SKM-1 (cell line): ENCODE results near the gene GINS2.

Experiments used
- DNase-seq: peaks from one replicate; lab custom pipeline; 2025; ENCODE audit not compliant: unreplicated experiment; lab: John Stamatoyannopoulos, UW

GINS2 gene

DNA sequence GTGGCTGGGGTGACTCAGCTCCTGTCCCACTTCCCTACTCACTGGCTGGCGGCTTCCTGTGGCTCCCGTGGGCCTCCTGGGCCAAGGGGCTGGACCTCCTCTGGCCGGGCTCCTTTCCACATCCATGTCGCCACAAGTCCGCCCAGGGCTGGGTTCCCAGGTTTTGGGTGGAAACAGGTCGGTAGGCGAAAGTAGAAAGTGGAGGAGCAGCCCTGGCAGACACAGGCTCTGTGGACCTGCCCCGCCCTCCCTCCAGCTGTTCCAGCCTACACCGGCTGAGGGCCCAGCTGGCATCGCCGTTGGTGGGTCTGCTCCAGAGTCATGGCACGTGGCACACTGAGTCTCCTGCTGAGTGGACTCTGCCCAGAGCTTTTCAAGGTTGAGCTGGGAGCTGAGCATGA is 47.0 kb downstream of the GINS2 start:
- DNase-seq, result no peak

DNA sequence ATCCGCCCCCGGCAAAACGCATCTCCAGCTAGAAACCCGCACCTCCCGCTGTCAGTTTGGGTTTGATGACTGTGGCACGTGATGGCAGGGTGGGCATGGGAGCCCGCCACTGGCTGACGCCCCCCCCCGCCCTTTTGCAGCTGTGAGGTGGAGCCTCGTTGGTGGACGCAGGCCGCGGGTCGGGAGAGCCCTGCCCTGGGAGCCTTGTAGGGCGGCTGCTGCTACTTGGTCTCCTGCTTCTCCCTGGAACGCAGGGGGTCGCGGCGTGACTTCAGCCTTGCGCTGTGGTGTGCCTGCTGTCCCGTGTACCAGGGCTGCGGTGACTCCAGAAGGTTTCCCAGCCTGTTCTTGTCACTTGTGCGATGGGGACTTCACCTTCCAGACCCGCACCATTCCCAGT is 47.4 kb downstream of the GINS2 start:
- DNase-seq, result no peak

DNA sequence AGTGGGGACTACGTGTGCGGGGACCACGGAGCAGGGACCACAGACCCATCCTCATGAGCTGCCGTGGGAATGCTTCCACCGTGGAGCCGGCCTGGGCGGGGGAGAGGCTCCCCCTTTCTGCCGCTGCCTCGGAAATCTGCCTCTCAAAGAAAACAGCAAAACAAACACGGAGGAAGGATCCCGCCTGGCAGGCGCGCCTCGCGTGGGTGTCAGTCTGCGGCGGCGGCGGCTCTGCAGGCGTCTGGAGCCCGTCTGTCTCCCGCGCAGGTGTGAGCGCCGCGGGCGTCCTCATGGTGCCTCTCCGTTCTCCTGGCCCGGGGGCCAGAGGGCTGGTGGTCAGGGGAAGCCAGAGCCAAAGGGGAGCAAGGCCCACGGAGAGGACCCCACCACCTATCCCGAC is 48.2 kb downstream of the GINS2 start:
- no peak for DNase-seq

DNA sequence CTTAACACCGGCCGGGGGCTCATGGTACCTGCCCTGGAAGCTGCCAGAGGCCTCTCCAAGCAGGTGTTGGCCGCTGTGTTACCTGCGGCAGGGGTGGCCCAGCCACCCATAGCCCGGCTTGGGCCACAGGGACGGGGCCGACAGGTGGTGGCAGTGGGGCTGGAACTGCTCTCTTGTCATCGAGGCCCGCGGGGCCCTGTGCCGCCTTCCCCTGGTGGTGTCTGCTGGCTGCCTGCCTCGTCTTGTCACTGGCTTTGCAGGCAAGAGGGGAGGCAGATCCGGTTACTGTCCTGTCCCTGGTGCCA is 48.5 kb downstream of the GINS2 start:
- no peak for DNase-seq

DNA sequence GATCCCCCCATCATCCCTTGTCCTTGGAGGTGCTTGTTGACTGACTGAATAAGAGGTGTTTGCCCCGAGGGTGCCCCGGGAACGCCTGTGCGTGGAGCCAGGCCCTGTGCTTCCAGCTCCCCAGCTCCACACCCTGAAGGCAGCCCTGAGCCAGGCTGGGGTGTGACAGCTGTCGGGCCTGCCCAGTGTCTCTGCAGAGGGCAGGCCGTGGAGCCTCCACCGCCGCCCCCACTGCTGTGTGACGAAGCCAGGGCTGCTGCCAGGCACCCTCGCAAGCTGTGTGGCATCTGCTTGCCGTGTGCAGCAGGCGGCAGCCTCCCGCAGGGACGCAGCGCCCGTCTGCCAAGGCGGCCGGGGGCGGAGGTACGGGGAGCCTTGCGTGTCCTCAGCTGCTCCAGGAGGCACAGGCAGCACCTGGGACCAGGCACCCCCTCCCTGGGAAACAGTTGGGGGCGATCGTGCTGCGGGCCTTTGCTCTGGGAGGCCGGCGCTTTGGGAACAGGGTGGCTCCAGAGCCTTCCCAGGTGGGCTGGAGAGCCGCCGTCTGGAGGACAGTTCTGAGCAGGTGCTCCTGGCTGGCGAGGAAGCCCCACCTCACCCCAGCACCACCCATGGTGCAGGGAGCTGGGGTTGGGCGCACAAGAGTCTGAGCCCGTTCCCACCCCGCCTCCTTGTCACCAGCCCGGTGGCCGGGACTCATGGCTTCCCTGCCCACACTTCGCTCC is 49.1 kb downstream of the GINS2 start:
- DNase-seq, result no peak

DNA sequence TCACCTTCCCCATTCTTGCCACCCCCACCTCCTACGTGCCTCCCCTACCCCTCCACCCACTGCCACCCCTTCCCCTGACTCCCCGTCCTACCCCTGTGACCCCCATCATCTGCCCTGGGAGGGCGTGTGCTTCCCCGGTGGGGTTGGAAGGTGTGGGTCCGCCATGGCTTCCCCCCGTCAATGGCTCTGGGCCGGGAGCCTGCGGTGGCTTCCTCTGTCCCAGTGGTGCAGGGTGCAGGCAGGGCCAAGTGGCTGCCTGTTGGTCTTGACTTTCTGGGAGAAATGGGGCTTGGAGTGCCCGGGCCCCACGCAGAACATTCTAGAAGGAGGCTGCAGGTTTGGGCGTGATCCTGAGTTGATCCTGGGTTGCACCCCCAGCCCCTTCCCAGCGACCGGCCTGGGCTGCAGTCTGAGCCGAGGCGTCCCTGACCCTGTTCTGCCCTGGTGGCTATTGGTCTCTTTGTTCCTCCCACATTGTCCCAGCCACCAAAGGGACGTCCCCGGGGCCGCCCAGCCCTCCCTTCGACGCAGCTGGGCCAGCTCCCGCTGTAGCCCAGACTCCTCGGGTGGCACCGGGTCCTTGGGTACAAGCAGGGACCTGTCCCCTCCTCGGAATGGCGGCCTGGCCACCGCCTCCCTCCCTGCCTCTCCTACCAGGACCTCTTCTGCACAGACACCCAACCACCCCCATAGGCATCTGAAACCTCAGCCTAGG is 49.9 kb downstream of the GINS2 start:
- no peak for DNase-seq

DNA sequence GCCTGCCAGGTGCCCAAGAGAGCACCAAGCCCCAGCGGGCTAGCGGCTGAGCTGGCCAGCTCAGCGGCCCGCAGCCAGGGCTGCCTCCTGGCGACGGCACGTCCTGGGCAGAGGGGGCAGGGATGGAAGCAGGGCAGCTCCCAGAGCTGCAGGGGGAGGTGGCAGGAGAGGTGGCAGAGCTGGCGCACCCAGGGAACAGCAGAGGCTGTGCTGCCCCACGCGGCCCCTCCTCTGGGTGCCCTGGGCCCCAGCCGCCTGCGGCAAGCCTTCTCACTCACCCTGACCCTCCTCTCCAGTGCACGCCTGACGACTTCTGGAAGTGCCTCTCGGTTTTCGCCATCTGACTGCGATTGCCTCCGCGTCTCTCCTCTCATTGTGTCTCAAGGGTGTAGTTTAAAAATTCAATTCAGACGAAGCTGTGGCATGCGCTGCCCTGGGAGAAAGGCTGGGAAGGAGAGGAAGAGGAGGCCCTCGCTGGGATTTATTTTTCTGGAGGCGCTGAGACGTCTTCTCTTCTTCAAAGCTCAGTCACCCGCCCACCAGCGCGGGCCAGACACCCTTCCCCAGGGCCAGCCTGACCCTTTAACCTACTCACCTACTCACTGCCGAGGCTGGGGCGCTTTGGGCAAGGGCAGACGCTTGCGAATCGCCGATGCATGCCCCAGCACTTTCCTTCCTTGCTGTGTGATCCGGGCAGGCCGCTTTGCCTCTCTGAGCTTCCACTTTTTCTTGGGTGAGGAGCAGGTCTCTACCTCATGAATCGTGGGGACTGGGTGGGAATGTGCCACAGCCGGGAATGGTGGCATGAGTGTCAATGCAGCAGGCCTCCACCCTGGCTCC is 50.7 kb downstream of the GINS2 start:
- DNase-seq, result no peak

DNA sequence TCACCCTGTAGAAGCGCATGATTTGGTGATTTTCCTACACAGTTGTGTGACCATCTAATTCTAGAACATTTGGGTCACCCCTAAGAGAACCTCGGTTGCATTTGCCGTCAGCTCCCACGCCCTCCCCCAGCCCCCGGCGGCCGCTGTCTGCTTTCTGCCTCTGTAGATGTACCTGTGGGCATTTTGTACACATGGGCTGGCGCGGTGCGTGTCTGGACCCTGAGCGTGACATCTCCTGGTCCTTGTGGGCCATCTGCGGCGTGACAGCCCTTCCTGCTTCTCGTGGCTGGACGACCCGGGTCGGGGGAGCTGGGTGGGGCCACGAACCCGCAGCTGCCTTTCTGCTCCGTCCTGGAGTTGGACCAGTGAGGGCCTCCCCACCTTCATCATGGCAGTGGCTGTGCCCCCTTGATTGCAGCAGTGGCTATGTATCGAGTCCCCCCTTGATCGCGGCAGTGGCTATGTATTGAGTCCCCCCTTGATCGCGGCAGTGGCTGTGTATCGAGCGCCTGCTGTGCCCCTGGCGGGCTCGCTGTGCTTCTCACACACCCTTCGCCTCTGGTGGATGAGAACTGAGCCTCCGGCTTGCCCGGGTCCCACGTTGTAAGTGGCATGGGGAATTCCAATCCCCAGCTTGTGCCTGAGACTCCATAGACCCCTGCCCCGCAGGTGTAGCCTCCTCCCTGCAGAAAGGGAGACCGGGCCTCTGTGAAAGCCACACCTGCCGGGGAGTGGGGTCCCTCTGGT is 51.5 kb downstream of the GINS2 start:
- DNase-seq, result no peak

DNA sequence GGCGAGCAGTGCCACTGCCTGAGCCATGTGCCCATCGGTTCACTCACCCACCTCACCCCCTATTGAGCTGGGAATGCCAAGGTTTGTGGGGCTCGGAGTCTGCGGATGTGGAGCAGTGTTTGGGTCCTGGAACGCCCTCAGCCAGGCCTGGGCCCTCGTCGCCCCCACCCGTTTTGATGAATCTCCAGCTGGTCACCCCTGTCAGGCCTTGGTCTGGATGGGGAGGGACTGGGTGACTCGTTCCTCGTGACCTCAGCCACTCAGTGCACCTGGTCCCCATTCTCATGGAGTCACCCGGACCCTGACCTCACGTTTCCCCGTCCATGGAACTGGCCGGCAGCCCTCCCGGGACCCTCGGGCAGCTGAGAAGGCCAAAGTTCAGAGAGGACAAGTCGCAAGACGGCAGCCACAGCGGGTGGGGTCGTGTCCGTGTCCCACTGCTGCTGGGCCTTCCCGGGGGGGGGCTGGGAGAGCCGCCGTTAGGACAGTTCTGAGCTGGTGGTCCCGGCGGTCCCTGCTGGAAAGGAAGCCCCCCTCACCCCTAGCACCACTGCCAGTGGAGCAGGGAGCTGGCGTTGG is 52.4 kb downstream of the GINS2 start:
- DNase-seq, result no peak

DNA sequence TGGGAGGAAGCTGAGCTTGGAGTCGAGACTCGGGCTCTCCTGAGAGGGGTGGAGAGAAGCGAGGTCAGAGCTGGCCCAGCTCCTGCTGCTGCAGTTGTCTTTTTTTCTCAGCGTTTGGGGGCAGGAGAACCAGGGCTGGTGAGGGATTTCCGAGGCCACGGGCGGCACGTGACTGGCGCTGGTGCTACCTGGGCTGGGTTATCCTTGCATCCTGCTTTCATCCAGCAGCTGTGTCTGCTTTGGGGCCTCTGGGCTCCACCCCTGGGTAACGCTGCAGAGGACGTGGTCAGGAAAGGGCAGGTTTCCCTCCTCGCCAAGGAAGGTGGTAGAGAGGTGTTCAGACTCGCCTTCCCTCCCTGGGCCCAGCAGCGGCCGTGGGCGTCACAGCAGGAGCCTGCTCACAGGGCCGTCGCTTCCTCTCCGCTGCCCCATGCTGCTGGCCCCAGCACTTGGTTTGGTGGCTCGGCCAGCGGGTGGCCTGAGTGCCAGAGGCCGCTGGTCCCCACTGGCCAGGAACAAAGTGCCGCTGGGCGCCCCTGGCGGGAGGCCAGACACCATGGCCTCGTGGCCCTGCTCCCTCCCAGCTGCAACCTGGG is 53.1 kb downstream of the GINS2 start:
- no peak for DNase-seq

DNA sequence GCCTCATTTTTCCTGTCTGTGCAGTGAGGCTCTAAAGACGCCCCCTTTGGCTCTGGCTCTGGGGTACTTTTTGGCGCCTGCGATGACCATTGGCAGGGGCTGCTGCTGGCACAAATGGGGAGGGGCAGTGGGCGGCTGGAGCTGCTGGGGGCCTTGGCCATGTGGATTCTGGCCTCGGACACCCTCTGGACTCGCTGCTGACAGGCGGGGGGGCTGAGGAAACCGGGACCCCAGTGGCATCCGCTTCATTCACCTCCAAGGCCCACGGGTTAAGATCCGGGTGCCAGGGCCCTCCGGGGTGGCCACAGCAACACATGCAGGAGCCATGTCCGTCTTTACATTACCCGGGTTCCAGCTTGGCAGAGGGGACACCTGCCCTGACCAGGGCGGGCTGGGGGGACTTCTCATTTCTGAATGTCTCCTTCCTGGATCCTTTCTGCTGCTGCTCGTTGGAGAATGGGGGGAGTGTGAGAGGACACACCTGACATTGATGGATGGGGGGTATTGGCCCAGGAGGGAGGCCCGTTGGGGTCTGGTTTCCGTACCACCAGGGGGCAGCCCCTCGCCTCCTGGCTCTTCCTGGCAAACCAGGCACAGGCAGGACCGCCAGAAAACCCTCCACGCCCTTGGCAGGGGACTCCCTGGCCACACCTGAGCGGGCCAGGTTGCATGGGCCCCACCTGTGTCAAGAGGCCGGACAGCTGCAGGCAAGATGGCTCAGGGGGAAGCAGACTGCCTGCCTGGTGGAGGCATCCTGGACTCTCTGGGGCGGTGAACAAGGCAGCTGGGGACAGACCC is 53.8 kb downstream of the GINS2 start:
- no peak for DNase-seq

DNA sequence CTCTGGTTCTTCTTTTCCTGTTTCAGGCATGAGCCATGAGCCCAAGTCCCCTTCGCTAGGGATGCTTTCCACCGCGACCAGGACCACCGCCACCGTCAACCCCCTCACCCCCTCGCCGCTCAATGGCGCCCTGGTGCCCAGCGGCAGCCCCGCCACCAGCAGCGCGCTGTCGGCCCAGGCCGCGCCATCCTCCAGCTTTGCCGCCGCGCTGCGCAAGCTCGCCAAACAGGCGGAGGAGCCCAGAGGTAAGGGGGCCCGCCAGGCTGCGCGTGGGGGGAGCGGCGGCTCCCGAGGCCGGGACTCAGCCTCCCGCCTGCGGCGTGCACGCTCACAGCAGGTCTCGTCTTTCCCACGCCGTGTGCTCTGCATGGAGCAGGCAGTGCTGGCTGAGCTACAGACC is 54.9 kb downstream of the GINS2 start:
- no peak for DNase-seq

DNA sequence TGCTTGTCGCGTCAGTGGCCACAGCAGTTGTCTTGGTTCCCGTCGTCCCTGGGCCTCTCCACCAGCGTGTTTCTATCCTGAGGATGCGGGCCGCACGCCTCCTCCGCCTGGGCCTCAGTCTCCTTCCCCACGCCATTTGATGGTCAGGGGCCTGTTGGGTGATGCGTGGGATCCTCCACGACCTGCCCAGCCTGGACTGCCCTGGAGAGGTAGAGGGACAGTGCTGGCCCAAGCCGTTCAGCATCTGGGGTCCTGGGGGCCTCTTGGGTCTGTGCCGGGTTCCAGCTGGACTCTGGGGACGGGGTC is 55.4 kb downstream of the GINS2 start:
- no peak for DNase-seq

DNA sequence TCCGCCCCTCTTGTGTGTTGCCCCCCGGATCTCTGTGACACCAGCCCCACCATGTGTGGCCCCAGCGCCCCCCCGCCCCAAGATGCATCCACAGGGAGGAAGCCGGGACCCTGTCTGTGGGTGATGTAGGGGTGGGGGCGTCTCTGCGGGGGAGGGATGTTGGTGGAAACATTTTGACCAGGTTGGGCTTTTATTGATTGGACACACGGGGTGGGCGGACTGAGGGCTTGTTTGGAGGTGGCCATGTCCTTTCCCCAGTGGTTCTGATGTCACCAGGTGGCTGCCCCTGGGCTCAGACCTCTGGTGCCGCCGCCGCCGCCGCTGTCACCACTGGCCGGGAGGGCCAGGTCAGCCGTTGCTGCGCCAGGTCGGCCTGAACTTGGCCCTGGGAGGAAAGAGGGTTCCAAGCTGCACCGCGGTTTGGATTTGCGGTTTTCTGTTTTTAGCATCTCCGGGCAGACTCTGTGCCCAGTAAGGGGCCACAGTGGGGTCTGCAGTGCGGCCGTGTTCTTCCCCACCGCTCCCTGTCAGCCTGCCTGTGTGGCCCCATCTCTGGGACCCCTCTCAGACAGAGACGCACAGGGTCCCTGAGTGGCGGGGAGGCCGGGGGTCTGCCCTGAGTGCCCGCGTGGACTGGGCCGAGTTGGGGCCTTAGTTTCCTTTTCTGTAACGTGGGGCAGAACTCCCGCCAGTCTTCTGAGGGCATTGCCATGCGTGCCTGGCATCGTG is 55.9 kb downstream of the GINS2 start:
- DNase-seq, result no peak

DNA sequence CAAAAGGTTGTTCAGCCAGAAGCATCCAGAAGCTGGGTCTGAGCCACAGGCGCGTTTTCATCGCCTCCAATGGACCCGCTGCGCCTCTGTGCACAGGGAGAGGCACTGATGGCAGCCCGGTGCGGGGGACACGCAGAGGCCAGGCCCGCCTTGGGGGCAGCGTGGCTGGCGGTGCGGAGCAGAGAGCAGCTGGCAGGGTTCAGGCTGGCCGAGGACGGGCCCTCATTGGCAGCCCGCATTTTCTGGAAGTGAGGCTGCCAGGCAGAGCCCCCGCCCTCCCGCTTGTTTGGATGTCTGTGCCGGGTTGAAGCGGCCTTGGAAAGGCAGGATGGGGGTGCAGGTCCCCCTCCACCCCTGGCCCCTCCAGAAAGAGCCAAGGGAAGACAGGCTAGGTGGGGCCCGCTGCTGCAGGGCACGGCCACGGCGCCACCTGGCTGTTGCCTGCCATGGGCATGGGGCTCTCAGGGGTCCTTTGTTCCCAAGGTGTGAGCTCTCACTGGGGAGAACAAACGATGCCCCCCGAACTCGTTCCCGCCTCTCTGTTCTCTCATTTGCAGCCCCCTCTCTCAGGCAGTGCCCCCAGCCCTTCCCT is 56.9 kb downstream of the GINS2 start:
- DNase-seq, result no peak

DNA sequence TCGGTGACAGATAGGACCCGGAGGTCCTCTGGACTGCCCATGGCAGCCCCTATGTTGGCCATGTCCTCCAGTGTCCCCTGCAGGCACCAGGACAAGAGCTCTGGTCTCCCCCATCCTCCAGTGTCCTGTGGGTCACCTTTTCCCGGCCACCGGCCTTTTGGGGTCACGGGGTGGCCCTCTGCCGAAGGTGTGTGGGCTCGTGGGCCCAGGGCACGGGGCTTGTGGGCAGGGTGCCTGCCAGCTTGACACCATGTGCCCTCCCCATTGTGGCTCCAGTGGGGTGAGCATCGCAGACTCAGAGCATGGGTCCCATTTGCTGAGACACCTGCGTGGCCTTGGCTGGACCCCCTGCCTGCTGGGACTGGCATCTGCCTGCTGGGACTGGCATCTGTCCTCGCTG is 57.5 kb downstream of the GINS2 start:
- DNase-seq, result no peak

DNA sequence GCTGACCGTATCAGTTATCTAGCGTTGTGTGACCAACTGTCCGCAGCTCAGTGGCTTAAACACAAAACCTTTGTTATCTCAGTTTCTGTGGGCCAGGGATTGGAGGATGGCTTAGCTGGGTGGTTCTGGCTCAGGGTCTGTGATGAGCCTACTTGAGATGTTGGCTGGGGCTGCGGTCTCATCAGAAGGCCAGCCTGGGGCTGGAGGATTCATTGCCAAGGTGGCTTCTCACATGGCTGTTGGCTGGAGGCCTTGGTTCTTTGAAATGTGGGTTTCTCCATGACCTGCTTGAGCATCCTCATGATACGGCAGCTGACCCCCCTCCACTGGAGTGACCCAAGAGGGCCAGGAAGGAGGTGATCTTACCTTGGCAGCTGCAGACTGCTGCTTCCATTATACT is 58.9 kb downstream of the GINS2 start:
- no peak for DNase-seq

DNA sequence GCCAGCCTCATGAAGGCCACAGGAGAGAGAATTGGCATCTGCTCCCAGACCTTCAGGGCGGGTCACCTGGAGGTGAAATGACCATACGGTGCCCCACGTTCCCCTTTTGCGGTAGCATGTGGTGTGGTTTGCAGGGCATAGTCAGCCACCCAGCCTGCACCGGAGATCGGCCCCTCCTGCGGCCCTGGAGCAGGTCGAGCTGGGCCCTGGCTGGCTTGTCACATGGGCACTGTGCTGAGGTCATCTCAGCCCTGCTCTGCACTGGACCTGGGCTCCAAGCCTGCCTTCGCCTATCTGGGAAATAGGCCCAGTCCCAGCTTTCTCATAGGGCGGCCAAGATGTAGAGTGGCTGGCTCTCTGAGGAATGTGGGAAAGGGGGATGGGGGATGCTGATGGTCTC is 59.4 kb downstream of the GINS2 start:
- DNase-seq, result no peak

DNA sequence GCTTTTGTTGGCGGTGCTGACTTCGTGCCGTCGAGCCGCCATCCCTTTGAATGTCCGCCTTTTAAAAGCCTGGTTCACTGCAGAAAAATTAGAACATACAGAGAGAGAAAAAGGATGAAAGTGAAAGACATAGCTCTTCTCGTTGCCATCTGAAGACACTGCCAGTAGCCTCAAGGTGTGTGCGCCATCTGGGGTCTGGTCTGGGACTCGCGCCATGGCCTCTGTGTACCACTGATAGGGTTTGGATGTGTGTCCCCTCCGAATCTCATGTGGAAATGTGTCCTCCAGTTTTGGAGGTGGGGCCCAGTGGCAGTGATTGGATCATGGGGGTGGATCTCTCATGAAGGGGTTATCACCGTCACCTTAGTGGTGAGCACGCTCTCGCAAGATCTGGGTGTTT is 60.1 kb downstream of the GINS2 start:
- DNase-seq, result no peak
